SK-N-MC (cell line): Measurements from ENCODE around the gene NOP16.

ENCODE experiments used
- DNase-seq: peaks from one replicate; pipeline ENCODE4 v3.0.0-alpha.2; 2011; ENCODE audit warnings: low read depth, low spot score
- H3K27ac ChIP-seq: fragments of 200-600 bp; sonication (generic); 2 replicates; pipeline ENCODE4 v1.5.1; 2016; ENCODE audit warnings: mixed run types
- H3K36me3 ChIP-seq: fragments of 200-600 bp; sonication (generic); 2 replicates; pipeline ENCODE4 v1.6.1; 2017; ENCODE audit warnings: antibody characterized with exemption, low read length, mixed read lengths; ENCODE audit not compliant: insufficient read depth
- H3K4me3 ChIP-seq: fragments of 200-600 bp; sonication (generic); 2 replicates; pipeline ENCODE4 v1.5.1; 2016
- H3K9ac ChIP-seq: fragments of 200-600 bp; sonication (generic); 2 replicates; pipeline ENCODE4 v1.8.0; 2017; ENCODE audit warnings: mixed run types, mixed read lengths; ENCODE audit not compliant: insufficient read length
- H3K9me3 ChIP-seq: fragments of 200-600 bp; sonication (generic); 2 replicates; pipeline ENCODE4 v1.6.1; 2017; ENCODE audit warnings: low read depth, mild to moderate bottlenecking, antibody characterized with exemption, low read length, moderate library complexity, mixed read lengths
- EZH2 ChIP-seq: fragments of 200-600 bp; sonication (generic); IDR thresholded peaks from one replicate; pipeline ENCODE4 v1.6.1; 2017; ENCODE audit warnings: antibody characterized with exemption
- FOXP2 ChIP-seq: optimal IDR thresholded peaks from 2 replicates; pipeline ENCODE3; 2011; ENCODE audit warnings: mild to moderate bottlenecking, moderate library complexity; ENCODE audit not compliant: insufficient read depth; ENCODE audit errors: extremely low read length, control extremely low read depth
- POLR2AphosphoS5 ChIP-seq: IDR thresholded peaks from 2 replicates; pipeline ENCODE4 v1.6.1; 2012; ENCODE audit warnings: mild to moderate bottlenecking, low read depth, low read length, borderline replicate concordance

The NOP16 gene

DNA sequence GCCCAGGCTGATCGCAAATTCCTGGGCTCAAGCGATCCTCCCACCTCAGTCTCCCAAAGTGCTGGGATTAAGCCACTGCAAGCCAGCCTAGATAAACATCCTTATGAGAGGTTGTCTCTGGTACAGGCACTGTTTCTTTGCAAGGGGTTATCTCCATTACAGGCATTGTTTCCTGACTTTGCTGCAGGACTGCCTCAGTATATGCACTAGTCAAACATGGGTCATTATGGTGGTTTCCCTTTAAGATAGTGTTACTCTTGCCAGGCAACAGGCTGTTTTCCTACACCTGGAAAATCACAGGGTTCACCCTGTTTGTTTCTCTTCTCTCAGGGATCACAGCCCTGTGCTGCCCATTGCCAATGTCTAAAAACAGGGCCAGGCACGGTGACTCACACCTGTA, 35.8 kb upstream of the NOP16 start:
- DNase-seq = no peak
- Histone ChIP-seq H3K9me3 (no peaks in the 10 kb centered on the region), H3K27ac (no peak overlapping the region), H3K9ac (no peak overlapping the region), H3K36me3 (no peaks in the 10 kb centered on the region), H3K4me3 (no peak overlapping the region)
- TF ChIP-seq EZH2 (no peak), FOXP2 (no peak), POLR2AphosphoS5 (no peak)

DNA sequence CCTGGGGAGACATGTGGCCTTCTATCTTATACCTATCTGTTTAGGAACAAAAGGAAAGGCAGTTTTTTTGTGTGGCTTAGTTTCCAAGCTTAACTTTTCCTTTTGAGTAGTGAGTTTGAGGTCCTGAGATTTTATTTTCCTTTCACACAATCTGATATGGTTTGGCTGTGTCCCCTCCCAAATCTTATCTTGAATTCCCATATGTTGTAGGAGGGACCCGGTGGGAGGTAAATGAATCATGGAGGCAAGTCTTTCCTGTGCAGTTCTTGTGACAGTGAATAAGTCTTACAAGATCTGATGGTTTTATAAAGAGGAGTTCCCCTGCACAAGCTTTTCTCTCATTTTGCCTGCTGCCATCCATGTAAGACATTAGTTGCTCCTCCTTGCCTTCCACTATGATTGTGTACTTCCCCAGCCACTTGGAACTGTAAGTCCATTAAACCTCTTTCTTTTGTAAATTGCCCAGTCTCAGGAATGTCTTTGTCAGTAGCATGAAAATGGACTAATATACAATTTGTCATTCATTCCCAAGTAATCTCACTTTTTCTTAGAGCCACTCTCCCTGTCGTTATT, 32.7 kb upstream of the NOP16 start:
- TF ChIP-seq FOXP2 = no peak
- no peak for TF ChIP-seq POLR2AphosphoS5
- no peak for TF ChIP-seq EZH2
- Histone ChIP-seq H3K9ac (no peak overlapping the region), H3K9me3 (no peaks in the 10 kb centered on the region), H3K4me3 (no peak overlapping the region), H3K27ac (no peak overlapping the region), H3K36me3 (no peaks in the 10 kb centered on the region)
- DNase-seq = no peak

DNA sequence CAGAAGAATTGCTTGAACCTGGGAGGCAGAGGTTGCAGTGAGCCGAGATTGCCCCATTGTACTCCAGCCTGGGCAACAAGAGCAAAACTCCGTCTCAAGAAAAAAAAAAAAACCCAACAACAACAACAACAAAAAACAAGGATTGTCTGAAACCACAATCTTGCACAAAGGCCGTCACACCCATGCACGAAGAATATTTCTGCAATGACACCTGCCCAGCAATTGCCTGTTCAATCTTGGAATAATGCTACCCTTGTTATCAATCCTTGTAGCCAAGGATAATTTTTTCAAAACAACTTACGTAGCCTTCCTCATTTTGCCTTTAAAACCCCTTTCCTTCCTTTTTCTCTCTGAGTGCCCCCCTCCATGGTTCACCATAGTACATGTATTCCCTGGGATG, 31.7 kb upstream of the NOP16 start:
- Histone ChIP-seq H3K4me3 (no peak overlapping the region), H3K36me3 (no peaks in the 10 kb centered on the region), H3K27ac (no peak overlapping the region), H3K9me3 (no peaks in the 10 kb centered on the region), H3K9ac (no peak overlapping the region)
- no peak for DNase-seq
- no peak for TF ChIP-seq POLR2AphosphoS5
- TF ChIP-seq EZH2 = no peak
- TF ChIP-seq FOXP2 = no peak

DNA sequence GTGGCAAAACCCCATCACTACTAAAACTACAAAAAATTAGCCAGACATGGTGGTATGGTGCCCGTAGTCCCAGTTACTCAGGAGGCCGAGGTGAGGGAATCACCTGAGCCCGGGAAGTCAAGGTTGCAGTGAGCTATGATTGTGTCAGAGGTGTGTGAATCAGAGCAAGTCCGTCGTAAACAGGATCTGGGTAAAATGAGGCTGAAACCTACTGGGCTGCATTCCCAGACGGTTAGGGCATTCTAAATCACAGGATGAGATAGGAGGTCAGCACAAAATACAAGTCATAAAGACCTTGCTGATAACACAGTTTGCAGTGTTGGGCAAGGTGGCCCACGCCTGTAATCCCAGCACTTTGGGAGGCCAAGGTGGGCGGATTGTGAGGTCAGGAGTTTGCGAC, 29.9 kb upstream of the NOP16 start:
- no peak overlapping the region for H3K27ac ChIP-seq
- no peak for TF ChIP-seq POLR2AphosphoS5
- TF ChIP-seq FOXP2 = no peak
- no peak for TF ChIP-seq EZH2
- no peak overlapping the region for H3K9ac ChIP-seq
- H3K9me3 ChIP-seq = no peaks in the 10 kb centered on the region
- H3K4me3 ChIP-seq = no peak overlapping the region
- no peaks in the 10 kb centered on the region for H3K36me3 ChIP-seq
- no peak for DNase-seq

GRCh38 chr5:176416965-176417364, 28.6 kb upstream of the NOP16 start:
- Histone ChIP-seq H3K4me3 (peak overlapping the region; percentile 87), H3K36me3 (no peaks in the 10 kb centered on the region), H3K9me3 (no peaks in the 10 kb centered on the region), H3K9ac (peak overlapping the region; percentile 55), H3K27ac (no peak overlapping the region)
- no peak for DNase-seq
- TF ChIP-seq POLR2AphosphoS5 (no peak), FOXP2 (no peak), EZH2 (no peak)

GRCh38 chr5:176415952-176416924, 27.8 kb upstream of the NOP16 start, which contains the start of gene CLTB:
CLTB (minus strand) TSS chr5:176416539; CDS start chr5:176416363, 176 bp downstream.
- H3K4me3 ChIP-seq = peak within 1 kb of the TSS; percentile 87
- H3K9me3 ChIP-seq = no peaks in the 10 kb centered on the region
- no peaks in the 10 kb centered on the region for H3K36me3 ChIP-seq
- peak within 1 kb of the TSS; percentile 81 for H3K9ac ChIP-seq
- H3K27ac ChIP-seq = no peak within 1 kb of the TSS
- DNase-seq = no peak
- no peak for TF ChIP-seq EZH2
- TF ChIP-seq FOXP2 = peak; percentile 17

DNA sequence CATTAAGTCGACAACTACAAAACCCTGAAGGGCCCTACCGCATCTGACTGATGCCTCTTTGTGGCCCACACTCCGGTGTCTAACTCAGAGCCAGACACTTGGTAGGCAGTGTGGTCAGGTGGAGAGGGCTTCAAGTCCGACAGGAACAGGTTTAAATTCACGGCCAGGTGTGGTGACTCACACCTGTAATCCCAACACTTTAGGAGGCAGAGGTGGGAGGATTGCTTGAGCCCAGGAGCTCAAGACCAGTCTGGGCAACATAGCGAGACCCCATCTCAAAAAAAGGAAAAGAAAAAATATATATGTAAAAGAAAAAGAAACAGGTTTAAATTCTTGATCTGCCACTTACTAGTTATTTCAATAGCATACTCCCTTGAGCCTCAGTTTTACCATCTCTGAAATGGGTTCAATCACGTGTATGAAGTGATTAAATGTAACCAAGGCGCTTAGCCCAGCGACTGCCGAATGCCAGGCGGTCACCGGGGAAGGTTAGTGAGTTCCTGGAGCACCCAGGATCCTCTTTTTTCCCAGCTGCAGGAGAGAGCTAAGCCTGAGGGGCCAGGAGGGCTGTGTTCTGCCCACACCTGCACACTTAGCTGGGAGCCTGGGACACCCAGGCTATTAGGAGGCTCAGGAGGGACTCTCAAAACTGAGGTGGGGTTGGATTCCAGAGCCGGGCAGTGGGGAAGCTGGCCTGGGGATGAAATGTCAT, 27.0 kb upstream of the NOP16 start:
- Histone ChIP-seq H3K9me3 (no peaks in the 10 kb centered on the region), H3K27ac (no peak overlapping the region), H3K9ac (peak overlapping the region; percentile 81), H3K4me3 (peak overlapping the region; percentile 87), H3K36me3 (no peaks in the 10 kb centered on the region)
- no peak for DNase-seq
- no peak for TF ChIP-seq FOXP2

DNA sequence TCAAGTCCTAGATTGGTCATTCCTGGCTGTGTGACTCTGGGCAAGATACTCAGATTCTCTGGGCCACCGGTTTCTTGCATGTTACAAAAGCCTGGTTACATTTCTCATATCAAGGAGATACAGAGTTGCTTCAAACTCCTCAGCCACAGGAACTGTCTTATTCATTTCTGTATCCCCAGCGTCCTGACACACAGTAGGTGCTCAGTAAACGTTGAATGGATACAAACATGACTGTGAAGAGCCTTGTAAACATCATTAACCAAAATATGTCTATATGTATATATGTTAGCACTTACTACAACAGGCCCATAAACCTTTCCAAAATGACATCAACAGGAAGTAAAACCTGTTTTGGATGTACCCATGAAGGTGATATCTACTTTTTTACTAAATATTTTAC, 26.3 kb upstream of the NOP16 start:
- no peak for DNase-seq
- H3K9me3 ChIP-seq = no peaks in the 10 kb centered on the region
- no peak overlapping the region for H3K4me3 ChIP-seq
- no peak overlapping the region for H3K27ac ChIP-seq
- H3K9ac ChIP-seq = no peak overlapping the region
- TF ChIP-seq POLR2AphosphoS5 (no peak), FOXP2 (no peak), EZH2 (no peak)
- no peaks in the 10 kb centered on the region for H3K36me3 ChIP-seq
